ENCODE data around the gene STARD13.

STARD13 gene

DNA sequence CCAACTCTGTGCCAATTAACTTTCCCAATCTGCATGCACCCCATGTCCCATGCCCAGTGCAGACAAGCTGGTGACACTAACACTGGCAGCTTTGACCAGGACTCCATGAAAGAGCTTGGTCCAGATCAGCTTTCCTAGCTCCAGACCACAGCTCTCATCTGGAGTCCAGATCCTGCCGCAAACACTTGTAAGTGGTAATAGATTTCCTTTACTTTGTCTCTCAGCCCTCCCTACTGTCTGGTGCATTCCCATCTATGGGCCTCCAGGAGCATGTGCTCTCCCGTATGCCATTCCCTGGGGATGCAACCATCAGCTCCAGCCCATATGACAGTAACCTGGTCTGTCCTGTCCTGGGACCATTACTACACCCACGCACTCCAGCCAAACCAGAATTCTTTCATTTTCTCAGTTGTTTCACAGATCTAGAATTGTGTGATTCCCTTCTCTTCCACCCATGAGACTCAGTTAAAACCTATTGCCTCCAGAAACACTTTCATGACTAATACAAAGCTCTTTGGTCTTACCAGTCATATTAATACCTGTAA lies 4.9 kb upstream of the STARD13 start:
- no peak for TF ChIP-seq GATA3 (IDR thresholded peaks at IDR 0.05; ENCODE audit: low read depth, low read length)

DNA sequence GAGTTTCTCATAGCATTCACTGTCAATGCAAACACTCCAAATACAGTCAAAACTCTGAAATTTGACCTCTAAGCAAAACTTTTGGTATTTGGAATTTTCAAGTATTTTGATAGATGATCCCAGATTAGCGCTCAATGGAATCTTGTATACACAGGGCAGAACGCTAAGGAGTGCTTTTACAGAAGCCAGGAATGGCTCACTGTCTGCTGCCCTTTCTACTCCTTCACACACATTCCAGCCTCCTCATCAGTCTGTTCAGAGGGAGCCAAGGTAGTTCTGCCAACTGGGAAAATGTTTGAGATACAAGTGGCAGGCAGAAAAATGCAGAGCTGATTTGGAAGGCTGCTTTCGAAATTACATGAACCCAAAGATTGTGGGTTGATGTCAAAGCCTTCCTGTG lies 4.4 kb upstream of the STARD13 start:
- TF ChIP-seq GATA2 (IDR thresholded peaks at IDR 0.05; ENCODE audit: low read depth, low read length) (no peak), GATA3 (IDR thresholded peaks at IDR 0.05; ENCODE audit: low read depth, low read length) (no peak)

GRCh38 chr13:33287142-33287882 lies 1.8 kb upstream of the STARD13 start:
- TF ChIP-seq GATA3 (IDR thresholded peaks at IDR 0.05; ENCODE audit: low read depth, low read length) (no peak), GATA2 (IDR thresholded peaks at IDR 0.05; ENCODE audit: low read depth, low read length) (no peak)

DNA sequence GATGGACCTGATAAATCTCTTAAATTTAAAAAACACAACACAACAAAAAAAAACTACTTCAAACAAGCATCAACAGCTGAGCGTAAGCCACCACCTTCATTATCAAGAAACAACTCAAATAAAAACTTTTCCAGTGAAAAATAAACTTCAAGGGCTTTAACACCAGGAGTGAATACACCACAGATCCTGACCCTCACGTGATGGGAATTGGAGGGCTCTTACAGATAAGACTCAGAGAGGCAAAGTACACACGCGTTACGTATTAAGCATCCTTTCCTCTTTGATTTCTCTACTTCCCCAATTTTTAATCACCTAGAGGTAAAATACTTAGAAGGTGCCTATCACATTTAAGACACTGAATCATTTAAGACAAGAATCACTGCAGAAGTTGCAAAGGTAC lies 573 bp upstream of the STARD13 start:
- TF ChIP-seq GATA3 (IDR thresholded peaks at IDR 0.05; ENCODE audit: low read depth, low read length) = no peak
- no peak for TF ChIP-seq GATA2 (IDR thresholded peaks at IDR 0.05; ENCODE audit: low read depth, low read length)

- TF ChIP-seq GATA2 (IDR thresholded peaks at IDR 0.05; ENCODE audit: low read depth, low read length) (no peak), GATA3 (IDR thresholded peaks at IDR 0.05; ENCODE audit: low read depth, low read length) (no peak)
Observed at GRCh38 chr13:33284916-33285315, 639 bp downstream of the STARD13 start.

DNA sequence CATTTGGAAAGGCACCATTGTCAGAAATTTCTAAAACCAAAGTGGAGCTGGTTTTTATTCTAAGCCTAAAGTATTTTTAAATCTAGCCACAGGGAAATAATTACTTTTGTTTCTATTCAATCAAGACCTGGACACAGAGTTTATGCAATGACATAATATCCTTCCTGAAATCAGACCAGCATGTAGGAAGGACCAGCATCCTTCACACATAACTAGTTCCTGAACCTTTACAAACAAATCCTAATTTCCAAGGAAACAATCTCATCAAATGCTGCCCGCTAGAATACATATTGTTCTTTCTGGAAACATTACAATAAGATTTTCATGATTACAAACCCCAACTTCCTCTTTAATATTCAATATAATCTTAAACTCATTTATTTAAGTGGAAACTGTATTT lies 1.5 kb downstream of the STARD13 start:
- TF ChIP-seq GATA3 (IDR thresholded peaks at IDR 0.05; ENCODE audit: low read depth, low read length) (no peak), GATA2 (IDR thresholded peaks at IDR 0.05; ENCODE audit: low read depth, low read length) (no peak)

DNA sequence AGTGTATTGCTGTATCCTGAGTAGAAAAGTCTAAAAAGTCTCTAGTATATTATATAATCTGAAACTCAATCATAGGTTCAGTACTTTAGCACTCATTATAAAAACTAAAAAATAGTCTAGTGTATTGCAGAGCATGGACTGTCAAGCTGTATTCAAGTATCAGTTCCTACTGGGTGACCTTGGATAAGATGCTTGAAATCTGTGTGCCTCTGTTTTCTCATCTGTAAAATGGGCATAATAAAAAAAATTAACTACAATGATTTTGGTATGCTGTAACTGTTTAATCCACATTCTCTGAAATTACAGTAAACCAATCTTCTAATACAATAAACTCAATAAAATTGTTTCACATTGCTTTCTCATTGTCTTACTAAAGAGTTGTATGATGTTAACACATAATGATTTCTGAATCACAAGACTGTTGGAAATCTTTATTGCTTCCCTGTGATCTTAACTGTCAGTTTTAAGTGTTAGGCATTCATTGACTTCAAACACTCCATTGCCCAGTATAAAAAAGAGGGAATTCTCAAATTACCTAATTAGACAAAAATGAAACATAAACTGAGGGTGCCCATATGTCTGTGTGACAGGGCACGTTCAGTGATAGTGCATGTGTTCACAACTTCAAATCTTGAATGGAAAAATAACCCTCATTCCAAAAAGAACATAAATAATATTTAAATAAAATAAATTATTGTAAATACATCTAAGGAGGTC lies 2.2 kb downstream of the STARD13 start:
- no peak for TF ChIP-seq GATA3 (IDR thresholded peaks at IDR 0.05; ENCODE audit: low read depth, low read length)
- no peak for TF ChIP-seq GATA2 (IDR thresholded peaks at IDR 0.05; ENCODE audit: low read depth, low read length)

GRCh38 chr13:33281951-33282595 lies 3.5 kb downstream of the STARD13 start:
- TF ChIP-seq GATA3 (IDR thresholded peaks at IDR 0.05; ENCODE audit: low read depth, low read length) (no peak), GATA2 (IDR thresholded peaks at IDR 0.05; ENCODE audit: low read depth, low read length) (no peak)

DNA sequence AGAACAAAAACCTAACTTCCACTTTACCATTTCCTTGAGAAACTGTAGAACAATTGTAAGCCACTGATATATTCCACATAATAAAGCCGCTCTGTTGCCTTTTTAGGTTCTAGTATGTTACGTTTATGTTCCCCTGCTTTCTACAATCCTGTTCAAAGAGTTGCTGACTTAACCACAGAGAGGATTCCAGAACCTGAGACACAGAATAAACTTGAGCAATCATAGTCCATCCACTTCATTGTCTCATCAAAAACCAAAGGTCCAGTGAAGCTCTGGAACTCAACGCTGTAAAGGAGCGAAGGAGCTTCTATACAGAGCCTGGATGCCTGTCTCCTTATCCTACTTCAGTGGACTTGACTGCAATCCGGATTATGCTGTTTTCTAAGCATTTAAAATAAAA lies 4.6 kb downstream of the STARD13 start:
- TF ChIP-seq GATA2 (IDR thresholded peaks at IDR 0.05; ENCODE audit: low read depth, low read length) = no peak
- no peak for TF ChIP-seq GATA3 (IDR thresholded peaks at IDR 0.05; ENCODE audit: low read depth, low read length)

DNA sequence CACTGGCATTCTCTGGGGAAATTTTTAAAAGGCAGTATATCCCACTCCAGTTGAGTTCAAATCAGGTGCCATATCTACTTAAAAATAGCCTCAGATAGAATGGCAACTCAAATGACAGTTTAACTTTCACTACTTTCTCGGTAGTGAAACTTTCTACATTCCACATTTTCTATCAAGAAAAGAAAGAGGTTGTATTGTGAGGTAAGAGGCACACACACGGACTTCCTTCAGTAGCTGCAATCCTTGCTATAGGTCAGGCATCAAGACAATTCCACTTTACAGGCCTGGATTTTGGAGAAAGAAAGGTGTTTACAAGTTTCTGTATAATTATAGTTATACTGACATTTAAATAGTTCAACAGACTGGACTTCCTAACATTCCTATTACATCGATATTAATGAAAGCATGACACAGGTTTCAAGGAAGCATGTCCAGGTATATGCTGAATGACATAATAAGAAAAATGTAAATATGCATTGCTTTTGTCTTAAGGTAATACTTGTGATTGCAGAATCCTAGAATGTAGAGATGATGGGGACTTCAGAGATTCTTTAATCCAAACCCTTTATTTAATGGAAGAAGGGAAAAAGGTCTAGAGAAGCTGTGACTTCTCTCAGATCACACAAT lies 5.2 kb downstream of the STARD13 start:
- TF ChIP-seq GATA2 (IDR thresholded peaks at IDR 0.05; ENCODE audit: low read depth, low read length) (no peak), GATA3 (IDR thresholded peaks at IDR 0.05; ENCODE audit: low read depth, low read length) (no peak)

DNA sequence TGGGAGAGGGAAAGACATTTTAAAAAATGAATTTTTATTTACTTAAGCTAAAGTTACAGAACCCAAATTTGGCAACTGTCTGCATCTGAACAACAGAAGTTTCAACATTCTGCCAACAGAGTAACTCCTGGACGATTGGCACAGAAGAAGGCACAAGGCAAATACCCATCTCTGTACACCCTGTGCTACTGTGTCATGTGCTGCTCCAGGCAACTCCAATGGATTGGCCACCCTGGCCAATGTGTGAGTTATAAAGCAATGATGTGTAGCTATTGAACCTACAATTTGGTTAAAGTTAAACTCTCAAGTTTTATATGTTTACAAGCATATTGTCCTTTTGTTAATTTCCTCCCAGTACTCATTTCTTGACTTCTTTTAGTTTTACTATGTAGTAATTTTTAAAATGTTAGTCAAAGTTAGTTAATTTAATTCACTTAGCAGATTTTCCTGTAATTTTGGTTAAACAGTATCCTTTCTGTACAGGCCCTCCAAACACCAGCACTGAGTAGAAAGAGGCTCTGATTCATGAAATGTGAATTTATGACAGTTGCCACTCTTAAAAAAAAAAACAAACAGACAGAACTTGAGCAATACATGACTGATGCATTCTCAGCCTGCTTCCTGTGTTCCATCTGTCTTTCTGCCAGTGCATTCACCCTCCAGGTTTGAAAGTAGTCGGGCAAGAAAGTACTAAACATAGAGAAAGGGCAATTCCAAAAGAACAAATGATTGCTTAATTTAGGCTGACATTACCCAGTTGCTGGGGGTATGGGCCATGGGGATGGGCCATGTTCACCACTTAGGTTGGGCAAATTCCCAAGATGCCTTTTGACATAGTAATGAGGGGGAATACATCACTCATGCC lies 5.9 kb downstream of the STARD13 start:
- TF ChIP-seq GATA2 (IDR thresholded peaks at IDR 0.05; ENCODE audit: low read depth, low read length) (no peak), GATA3 (IDR thresholded peaks at IDR 0.05; ENCODE audit: low read depth, low read length) (no peak)

GRCh38 chr13:33278913-33279312 lies 6.6 kb downstream of the STARD13 start:
- no peak for TF ChIP-seq GATA3 (IDR thresholded peaks at IDR 0.05; ENCODE audit: low read depth, low read length)
- no peak for TF ChIP-seq GATA2 (IDR thresholded peaks at IDR 0.05; ENCODE audit: low read depth, low read length)

- TF ChIP-seq GATA2 (IDR thresholded peaks at IDR 0.05; ENCODE audit: low read depth, low read length) (no peak), GATA3 (IDR thresholded peaks at IDR 0.05; ENCODE audit: low read depth, low read length) (no peak)
Observed at GRCh38 chr13:33277946-33278345, 7.6 kb downstream of the STARD13 start.
